Measurements from ENCODE around the gene TPTE2.
A peak's percentile ranks its signal among the peaks of the same experiment; 100 is the strongest.
"Not testable (repeated sequence)": the region's sequence is repeated elsewhere in the genome, so short reads cannot be mapped to it uniquely, and the experiment has no call there.

Gene TPTE2

DNA sequence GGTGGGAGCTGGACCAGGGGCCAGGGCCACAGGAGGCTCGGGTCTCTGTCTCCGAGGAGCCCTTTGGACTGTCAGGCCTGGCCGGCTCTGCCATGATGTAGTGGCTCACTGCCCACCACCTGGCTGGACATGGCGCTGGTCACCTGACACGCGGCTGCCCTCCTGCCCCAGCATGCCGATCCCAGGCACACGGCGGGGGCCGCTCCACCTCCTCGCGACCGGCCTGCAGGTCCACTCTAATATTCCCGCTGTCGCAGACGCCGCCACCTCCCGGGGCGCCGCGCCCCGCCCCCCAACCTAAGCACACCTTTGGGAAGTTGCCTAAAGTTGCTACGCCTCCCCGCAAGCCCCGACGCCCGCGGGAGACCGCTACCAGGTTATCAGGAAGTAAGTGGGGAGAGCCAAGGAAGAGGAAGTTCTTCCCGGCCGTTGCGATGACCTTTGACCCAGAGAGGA is at the start of gene TPTE2:
Gene TPTE2 (minus strand): TSS at position 406 of the 456 bp plus-strand sequence. CDS start 58,298 bp downstream, outside the sequence.
- not testable (repeated sequence) for DNase-seq

- DNase-seq = no peak
Observed at GRCh38 chr13:19607523-19608078, 46.3 kb upstream of the TPTE2 start.

GRCh38 chr13:19606737-19607136 is 45.4 kb upstream of the TPTE2 start:
- no peak for DNase-seq

DNA sequence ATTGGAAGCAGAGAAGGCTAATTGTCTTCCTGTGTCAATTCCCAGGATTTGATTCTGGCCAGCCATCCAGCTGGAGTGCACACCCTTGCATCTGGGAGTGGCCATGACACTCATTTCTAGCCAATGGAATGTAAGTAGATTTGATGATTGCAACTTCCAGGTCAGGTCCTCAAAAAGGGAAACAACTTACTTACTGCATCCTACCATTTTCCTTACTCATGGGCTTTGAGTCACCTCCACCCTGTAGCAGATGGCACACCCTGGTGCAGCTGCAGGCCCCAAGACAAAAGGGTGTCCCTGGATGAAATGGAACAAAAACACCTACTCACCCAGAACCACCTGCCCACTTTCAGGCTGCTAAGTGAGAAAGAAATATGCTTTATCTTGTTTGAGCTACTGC is 44.8 kb upstream of the TPTE2 start:
- DNase-seq = no peak

DNA sequence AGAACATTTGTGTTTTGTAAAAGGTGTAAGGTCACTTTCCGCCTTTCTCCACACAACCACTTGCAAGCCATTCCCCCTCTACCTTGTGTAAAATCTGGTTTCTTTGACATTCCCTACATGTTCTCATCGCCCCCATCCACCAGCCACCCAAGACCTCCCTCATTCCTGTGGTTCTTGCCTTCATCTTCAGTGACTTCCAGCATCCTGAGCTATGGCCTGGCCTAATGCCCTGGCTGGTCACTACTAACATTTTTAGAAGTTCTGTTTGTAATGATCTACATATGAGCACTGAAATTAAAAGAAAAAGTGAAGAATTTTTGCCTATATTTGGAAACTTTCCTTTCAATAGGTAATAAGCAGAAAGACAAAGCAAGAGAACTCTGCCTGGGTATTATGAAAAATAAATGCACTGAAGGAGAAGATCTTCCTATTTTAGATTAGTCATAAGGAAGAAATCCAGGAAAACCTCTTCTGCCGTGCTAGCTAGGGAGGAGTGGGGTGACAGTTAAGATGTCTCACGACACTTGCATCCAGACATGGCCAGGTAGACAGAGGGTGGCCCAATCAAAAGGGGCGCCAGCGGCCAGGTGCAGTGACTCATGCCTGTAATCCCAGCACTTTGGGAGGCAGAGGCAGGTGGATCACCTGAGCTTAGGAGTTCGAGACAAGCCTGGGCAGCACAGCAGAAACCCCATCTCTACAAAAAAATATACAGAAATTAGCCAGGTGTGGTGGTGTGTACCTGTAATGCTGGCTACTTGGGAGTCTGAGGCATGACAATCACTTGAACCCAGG is 44.0 kb upstream of the TPTE2 start:
- no peak for DNase-seq

DNA sequence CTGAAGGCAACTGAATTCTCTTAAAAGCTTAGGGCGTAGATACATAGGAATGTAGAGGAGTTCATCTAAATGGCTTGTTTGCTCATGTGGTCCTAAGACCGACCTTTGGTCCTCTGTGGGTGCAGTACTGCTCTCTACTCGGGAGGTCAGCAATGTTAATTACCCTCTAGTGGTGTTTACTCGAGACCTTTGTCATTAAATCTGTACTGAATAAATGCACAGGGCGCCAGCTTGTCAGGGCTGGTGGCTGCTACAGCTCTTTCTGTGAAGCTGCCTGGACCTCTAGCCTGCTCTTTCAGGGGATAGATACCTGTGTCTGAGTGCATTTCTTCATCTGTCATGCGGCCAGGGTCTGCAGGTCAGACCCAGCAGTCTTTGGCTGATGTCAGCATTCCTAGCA is 43.0 kb upstream of the TPTE2 start:
- no peak for DNase-seq

- peak; percentile 38 to 50 for DNase-seq
Observed at GRCh38 chr13:19601749-19602725, 40.7 kb upstream of the TPTE2 start.

DNA sequence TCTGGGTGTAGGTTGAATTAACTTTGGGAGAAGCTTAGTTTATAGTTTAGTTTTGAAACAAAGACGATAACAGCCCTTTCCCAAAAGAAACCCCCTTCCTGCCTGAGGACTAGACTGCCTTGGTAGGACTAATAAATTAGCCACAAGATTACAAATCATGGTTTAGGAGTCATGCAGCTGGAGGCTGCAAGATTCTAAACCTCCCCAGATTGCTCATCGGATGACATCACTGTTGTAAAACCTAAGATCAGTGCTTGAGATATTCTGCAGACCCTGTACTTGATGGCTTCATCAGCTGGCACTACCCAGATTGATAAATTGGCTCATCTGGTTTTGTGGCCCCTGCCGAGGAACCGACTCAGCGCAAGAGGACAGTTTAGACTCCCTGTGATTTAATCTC is 36.2 kb upstream of the TPTE2 start:
- no peak for DNase-seq

DNA sequence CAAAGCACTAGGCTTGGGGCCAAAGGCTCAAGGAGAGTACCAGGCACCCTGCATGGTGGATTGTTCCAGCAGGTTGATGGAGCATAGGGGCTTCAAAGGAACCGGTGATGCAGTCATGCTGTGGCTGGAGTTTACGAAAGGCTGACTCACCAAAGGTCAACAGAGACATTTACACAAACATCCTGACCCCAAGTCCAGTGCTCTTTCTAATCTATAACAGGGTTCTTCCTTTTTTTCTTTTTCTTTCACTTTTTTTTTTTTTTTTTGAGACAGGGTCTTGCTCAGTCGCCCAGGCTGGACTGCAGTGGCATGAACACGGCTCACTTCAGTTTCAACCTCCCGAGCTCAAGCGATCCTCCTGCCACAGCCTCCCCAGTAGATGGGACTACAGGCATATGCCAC is 35.6 kb upstream of the TPTE2 start:
- DNase-seq = no peak

DNA sequence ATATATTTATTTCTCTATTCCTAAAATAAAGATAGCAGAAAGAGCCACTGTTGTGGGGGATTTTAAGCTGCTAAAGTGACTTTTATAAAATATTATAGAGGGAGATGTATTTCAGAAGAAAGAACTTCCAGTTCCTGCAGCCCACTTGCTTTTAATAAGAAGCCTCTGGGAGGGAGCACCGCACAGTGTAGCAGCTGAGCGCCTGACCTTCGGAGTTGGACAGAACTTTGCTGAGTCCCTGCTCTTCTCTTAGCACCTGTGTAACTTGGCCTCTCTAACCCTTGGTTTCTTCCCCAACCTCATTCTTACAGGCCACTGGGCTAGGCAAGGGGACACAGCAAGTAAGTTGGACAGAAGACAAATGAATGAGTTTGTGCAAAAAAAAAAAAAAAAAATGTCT is 34.8 kb upstream of the TPTE2 start:
- DNase-seq = no peak

- no peak for DNase-seq
Observed at GRCh38 chr13:19592657-19593180, 31.4 kb upstream of the TPTE2 start.

DNA sequence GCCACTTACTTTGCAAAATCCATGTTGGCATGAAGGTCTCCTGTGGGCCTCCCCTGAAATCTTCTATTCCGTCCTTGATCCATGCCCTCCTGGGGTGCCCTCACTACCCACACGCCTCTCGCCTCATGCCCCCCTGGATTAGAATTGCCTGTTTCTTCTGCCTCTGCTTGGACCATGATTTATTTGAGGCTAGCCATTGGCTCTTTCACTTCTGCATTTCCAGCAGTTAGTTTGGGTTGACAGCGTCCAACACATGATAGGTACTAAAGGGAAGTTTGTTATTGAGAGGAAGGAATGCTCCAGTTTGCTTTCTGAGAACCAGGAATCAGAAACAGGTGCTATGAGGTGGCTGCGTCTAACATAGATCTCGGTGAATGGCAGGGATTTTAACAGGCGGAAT is 30.5 kb upstream of the TPTE2 start:
- no peak for DNase-seq

DNA sequence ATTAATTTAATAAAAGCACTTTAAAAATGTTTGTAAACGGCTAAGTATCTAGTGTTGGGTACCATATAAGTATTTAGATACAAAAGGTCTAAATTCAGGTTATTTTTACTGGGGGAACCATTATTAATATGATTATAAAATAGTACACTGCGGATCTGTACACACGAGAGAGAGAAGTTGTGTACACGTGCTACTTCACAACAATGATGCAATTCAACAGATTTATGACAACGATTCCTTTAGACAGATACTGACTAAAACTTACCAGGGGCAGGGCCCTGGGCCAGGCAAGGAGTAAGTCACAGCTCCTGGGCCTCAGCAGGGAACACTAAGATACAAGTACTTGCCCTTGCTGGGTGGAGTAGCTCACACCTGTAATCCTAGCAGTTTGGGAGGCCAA is 29.1 kb upstream of the TPTE2 start:
- no peak for DNase-seq

- DNase-seq = no peak
Observed at GRCh38 chr13:19589312-19589711, 28.0 kb upstream of the TPTE2 start.

- peak in 1 of 2 experiments; percentile 22 for DNase-seq
Observed at GRCh38 chr13:19587635-19588300, 26.4 kb upstream of the TPTE2 start.

DNA sequence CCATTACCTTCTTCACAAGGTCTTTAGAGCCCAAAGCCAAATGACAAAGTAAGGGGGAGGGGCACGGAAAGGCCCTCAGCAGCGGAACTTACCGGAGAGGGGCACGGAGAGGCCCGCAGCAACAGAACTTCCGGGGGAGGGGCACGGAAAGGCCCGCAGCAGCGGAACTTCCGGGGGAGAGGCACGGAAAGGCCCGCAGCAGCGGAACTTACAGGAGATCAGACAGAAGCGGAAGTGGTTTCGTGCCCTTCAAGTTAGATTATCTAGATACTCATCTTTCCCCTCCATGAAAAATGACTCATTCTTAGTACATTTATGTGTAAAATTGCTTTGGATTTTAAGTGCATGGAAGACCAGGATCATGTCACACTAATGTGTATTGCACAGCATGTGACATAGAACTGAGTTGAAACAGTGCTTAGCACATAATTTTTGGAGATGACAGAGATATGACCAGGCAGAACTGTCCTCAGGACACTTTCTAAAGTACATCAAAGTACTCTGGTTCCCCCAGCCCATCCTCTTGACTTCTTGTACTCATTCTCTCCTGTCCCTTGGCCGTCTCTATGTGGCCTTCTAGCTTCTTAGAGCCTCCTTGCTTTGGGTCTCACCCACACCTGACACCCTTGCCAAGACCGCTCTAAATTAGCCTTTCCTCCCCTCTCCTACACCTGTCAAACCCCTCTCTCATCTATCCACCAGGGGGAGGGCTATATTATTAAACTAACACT is 25.7 kb upstream of the TPTE2 start:
- DNase-seq = peak; percentile 76 to 84

GRCh38 chr13:19581675-19582074 is 20.3 kb upstream of the TPTE2 start:
- DNase-seq = no peak

GRCh38 chr13:19575230-19575629 is 13.9 kb upstream of the TPTE2 start:
- no peak for DNase-seq

DNA sequence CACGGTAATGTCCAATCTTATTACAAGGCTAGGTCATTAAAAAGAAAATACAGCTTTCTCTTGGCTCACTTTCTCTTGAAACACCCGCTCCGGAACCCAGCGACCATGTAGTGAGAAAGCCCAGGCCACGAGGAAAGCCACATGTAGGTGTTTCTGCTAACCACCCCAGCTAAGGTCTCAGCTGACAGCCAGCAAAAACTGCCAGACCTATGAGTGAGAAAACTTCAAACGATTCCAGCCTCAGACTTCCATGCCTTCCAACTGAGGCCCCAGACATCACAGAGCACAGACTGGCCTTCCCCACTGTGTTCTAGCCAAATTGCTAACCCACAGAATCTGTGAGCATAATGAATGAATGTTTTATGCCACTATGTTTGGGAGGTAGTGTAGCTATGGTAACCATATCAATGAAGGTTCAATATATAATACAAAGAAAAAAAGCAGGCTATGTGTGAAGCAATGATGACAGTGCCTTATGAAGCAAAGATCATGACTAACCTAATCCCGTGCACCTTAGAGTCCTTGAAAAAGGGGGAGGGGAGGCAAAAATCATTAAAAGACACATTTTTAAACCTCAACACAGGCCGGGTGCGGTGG is 11.9 kb upstream of the TPTE2 start:
- no peak for DNase-seq

DNA sequence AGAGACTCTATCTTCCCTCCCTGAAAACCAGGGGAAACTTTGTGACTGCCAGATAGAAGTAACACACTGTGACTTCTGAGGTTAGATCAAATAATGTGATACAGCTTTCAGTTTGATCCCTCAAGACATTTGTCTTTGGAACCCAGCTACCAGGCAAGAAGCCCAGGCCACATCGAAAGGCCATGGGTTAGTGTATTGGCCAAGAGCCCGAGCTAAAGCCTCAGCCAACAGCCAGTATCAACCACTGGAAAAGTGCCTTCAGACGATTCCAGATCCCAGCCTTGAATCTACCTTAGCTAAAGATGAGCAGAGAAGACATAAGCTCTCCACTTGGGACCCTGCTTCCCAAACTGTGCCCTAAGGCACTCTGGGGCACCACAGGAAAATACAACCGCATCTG is 10.9 kb upstream of the TPTE2 start:
- no peak for DNase-seq

DNA sequence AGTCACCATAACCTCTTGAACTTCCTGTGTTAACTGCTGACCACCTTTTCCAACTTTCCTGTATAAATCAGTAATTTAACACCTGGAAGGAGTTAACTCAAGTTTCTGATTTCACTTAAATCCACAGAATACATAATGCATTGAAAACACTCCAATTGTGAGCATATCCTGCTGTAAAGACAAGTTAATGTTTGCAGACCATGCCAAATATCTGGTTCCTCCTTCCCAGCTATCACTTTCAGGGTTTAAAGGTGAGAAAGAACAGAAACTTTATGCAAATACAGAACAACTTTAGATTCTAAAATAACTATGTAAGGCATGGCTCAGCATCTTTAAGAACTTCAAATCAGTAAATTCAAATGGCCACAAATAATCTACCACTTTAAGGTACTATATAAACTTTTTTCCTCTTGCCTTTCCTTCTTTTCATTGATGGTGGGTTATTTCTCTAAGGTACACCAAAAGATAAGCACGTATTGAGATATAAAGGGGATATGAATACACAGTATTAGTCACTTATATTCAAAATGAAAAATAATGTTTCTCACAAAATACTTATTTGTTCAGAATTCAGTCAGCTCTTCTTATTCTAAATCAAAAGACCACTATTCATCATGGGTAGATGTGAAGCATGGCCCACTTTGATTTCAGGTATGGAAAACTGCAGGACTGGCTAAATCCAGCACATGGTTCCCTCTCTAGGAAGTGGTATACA is 6.6 kb upstream of the TPTE2 start:
- no peak for DNase-seq

All from activated CD4-positive, alpha-beta T cell treated with anti-CD3 and anti-CD28 coated beads, Interleukin-2, amount 50 U/mL, for 48 hours (primary cell).